ENCODE results near the gene HIPK1. TPM values are rescaled to one million over a fixed set of nuclear protein-coding genes. Genes with fewer than 3 reads are reported as not detected.

The HIPK1 gene
- total RNA-seq, 4 donors from 2014 or later: 42.3 to 63.4 (median 53.0) TPM

DNA sequence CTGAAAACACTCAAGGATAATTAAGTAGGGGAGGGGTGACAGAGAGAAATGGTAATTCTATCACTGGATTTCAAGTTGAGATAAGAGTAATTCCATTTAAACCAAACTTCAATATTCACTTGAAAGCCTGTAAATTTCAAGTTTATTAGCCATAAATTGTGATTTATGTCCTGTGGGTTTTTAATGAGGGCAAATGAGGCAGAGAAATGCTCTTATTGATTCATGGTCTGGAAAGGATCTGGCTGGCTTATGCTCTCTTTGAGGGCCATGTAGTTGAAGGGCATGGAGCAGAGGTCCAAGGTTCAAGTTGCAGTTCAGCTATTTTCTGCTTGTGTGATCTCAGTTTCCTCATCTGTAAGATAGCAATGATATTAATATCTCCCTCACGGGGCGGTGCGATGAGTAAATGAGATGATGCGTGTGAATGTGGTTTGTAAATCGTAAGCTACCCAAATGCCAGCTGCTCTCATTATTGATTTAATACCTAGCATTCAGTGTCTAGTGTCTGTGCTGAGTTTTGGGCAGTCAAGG, 62.4 kb downstream of the HIPK1 start:
- Histone ChIP-seq H3K9me3 (peaks cover 0 to 26% (median 5%) of the 10 kb centered on the region in 4 donors), H3K4me3 (no peak overlapping the region), H3K4me1 (no peaks in the 10 kb centered on the region), H3K27me3 (no peaks in the 10 kb centered on the region), H3K27ac (no peak overlapping the region), H3K36me3 (no peaks in the 10 kb centered on the region)
- 87 to 90% methylated on average over 5 of the region's 5 CpGs for whole genome bisulfite sequencing, 2 donors
- TF ChIP-seq, protein P1, sequence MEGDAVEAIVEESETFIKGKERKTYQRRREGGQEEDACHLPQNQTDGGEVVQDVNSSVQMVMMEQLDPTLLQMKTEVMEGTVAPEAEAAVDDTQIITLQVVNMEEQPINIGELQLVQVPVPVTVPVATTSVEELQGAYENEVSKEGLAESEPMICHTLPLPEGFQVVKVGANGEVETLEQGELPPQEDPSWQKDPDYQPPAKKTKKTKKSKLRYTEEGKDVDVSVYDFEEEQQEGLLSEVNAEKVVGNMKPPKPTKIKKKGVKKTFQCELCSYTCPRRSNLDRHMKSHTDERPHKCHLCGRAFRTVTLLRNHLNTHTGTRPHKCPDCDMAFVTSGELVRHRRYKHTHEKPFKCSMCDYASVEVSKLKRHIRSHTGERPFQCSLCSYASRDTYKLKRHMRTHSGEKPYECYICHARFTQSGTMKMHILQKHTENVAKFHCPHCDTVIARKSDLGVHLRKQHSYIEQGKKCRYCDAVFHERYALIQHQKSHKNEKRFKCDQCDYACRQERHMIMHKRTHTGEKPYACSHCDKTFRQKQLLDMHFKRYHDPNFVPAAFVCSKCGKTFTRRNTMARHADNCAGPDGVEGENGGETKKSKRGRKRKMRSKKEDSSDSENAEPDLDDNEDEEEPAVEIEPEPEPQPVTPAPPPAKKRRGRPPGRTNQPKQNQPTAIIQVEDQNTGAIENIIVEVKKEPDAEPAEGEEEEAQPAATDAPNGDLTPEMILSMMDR (IDR thresholded peaks at IDR 0.05): no peak
- TF ChIP-seq EP300 (IDR thresholded peaks at IDR 0.05): no peak
- no peak for TF ChIP-seq POLR2A (IDR thresholded peaks at IDR 0.05)
- no peak for DNase-seq (ENCODE audit: low spot score in 2 of 2)

DNA sequence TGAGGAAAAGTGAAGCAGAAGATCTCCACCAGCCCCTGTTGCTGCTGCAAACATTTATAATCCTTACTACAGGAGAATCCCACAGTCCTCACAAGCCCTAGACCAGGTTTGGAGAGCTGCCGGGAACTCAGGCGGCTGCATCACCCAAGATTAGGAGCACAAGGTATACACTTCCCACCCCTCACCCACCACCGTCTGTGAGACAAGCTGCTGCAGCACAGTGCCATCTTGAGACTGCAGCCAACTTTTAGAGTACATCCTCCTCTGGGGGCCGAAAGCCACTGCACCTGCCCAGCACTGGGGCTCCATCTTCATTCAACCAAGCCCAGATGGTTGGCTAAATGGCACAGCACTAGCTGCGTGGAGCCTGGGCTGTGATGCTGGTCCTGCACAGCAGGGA, 63.9 kb downstream of the HIPK1 start:
- no peak for TF ChIP-seq POLR2A (IDR thresholded peaks at IDR 0.05)
- TF ChIP-seq, protein P1 (IDR thresholded peaks at IDR 0.05): no peak
- TF ChIP-seq EP300 (IDR thresholded peaks at IDR 0.05): no peak
- Histone ChIP-seq H3K36me3 (no peaks in the 10 kb centered on the region), H3K4me3 (no peak overlapping the region), H3K27me3 (no peaks in the 10 kb centered on the region), H3K4me1 (no peaks in the 10 kb centered on the region), H3K27ac (no peak overlapping the region), H3K9me3 (peaks cover 0 to 26% (median 5%) of the 10 kb centered on the region in 4 donors)
- WGBS, 2 donors: 92 to 96% methylated on average over 5 of the region's 5 CpGs
- no peak for DNase-seq (ENCODE audit: low spot score in 2 of 2)

DNA sequence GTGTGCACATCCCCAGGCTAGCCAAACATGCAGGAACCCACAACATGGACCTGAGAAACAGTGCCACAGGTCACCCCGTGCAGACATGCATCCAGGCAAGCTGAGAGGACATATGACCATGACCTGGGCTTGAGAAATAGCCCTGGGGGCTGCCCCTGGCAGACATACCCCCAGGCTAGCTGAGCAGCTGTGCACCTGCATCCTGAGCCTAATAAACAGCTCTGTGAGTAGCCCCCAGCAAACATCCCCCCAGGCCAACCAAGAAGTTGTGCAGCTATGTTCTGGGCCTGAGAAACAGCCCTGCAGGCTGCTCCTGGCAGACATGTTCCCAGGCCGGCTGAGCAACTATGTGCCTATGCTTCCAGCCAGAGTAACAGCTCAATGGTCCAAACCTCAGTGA, 64.6 kb downstream of the HIPK1 start:
- TF ChIP-seq, protein P1 (IDR thresholded peaks at IDR 0.05): no peak
- TF ChIP-seq POLR2A (IDR thresholded peaks at IDR 0.05) (no peak), EP300 (IDR thresholded peaks at IDR 0.05) (no peak)
- DNase-seq (ENCODE audit: low spot score in 2 of 2): no peak
- H3K36me3 ChIP-seq: no peaks in the 10 kb centered on the region
- H3K27me3 ChIP-seq: no peaks in the 10 kb centered on the region
- 80 to 100% methylated on average over 2 of the region's 2 CpGs for WGBS, 2 donors
- H3K4me3 ChIP-seq: no peak overlapping the region
- H3K27ac ChIP-seq: no peak overlapping the region
- H3K9me3 ChIP-seq: peaks cover 0 to 26% (median 5%) of the 10 kb centered on the region in 4 donors
- peaks cover 0 to 3% (median 0%) of the 10 kb centered on the region in 4 donors for H3K4me1 ChIP-seq

DNA sequence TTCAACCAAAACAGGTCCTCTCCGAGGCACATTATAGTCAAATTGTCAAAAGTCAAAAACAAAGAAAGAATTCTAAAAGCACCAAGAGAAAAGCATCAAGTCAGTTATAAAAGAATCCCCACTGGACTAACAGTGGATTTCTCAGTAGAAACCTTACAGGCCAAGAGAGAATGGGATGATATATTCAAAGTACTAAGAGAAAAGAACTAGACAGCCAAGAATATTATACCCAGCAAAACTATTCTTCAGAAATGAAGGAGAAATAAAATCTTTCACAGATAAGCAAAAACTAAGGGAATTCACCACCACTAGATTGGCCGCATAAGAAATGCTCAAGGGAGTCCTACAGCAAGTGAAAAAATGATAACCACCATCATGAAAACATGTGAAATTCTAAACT, 66.3 kb downstream of the HIPK1 start:
- H3K9me3 ChIP-seq: peaks cover 0 to 26% (median 5%) of the 10 kb centered on the region in 4 donors
- H3K4me1 ChIP-seq: peaks cover 0 to 3% (median 0%) of the 10 kb centered on the region in 4 donors
- no peak overlapping the region for H3K27ac ChIP-seq
- H3K36me3 ChIP-seq: no peaks in the 10 kb centered on the region
- 99 to 100% methylated on average over 2 of the region's 2 CpGs for WGBS, 2 donors
- no peaks in the 10 kb centered on the region for H3K27me3 ChIP-seq
- no peak overlapping the region for H3K4me3 ChIP-seq
- TF ChIP-seq EP300 (IDR thresholded peaks at IDR 0.05) (no peak), POLR2A (IDR thresholded peaks at IDR 0.05) (no peak)
- TF ChIP-seq, protein P1 (IDR thresholded peaks at IDR 0.05): no peak
- DNase-seq (ENCODE audit: low spot score in 2 of 2): no peak

DNA sequence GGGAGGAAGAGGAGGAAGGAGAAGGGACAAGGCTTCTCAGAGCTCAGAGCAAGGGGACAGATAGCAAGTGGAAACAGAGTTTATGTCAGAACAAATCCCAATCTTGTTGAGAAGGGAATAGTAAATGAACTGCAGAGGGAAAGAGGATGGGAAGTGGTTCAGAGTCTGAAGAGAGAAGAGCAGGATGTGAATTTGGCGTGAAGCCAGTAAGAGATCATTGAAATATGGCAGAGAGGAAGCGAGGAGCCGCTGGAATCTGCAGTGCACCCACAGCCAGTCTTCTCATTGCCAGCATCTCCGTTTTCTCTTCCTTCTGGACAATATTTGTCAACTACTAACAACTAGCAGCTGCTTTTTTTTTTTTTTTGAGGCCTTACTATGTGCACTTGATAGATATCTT, 69.2 kb downstream of the HIPK1 start:
- Histone ChIP-seq H3K9me3 (peaks cover 0 to 26% (median 5%) of the 10 kb centered on the region in 4 donors), H3K36me3 (no peaks in the 10 kb centered on the region), H3K4me3 (no peak overlapping the region), H3K4me1 (peaks cover 0 to 8% (median 2%) of the 10 kb centered on the region in 4 donors), H3K27me3 (no peaks in the 10 kb centered on the region), H3K27ac (no peak overlapping the region)
- TF ChIP-seq POLR2A (IDR thresholded peaks at IDR 0.05) (no peak), EP300 (IDR thresholded peaks at IDR 0.05) (no peak)
- TF ChIP-seq, protein P1 (IDR thresholded peaks at IDR 0.05): no peak
- DNase-seq (ENCODE audit: low spot score in 2 of 2): no peak
- WGBS, 2 donors: 18 to 31% methylated on average over 4 of the region's 4 CpGs
